Stimulated activated CD8-positive, alpha-beta memory T cell treated with anti-CD3 and anti-CD28 coated beads, Interleukin-12 subunit alpha, Interleukin-12 subunit beta, amount 100 ng/mL, for 4 hours (primary cell): ENCODE data around the gene USP37.

ENCODE experiments used
- DNase-seq: peaks from one replicate; pipeline ENCODE4 v3.0.0-alpha.2; 2020; ENCODE audit warnings: low read depth

USP37 gene

DNA sequence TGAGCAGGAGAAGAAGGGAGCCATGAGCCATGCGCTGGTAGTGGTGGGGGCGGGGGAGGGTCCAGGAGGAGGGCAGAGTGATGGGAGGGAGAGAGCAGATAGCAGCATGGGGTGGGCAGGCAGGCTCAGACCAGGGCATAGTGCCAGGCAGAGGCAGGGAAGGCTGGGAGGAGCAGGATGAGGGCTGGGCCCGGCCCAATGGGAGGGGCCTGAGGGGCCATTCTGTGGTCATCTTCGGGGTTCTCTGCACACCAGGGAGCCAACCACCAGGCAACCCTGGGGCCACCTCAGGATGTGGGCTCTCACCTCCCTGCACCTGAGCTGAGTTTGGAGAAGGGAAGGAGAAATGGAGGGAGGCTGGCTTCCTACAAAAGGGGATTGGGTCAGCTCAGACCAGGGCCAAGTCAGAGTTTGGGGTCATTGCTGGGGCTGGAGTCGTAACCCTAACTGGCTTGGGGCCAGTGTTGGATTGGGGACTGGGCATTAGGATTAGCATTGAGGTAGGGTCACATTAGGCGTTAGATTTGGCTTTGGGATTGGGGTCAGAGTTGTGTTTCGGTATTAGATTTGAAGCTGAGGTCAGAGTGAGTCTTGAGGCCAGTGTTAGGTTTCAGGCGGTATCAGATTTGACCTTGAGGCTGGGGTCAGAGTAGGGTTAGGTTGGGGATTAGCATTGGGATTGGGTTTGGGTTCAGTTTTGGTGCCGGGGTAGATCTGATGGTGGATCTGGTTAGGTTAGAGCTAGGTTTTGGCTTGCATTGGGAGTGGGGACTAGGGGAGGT, 138.0 kb downstream of the USP37 start:
- DNase-seq = no peak

DNA sequence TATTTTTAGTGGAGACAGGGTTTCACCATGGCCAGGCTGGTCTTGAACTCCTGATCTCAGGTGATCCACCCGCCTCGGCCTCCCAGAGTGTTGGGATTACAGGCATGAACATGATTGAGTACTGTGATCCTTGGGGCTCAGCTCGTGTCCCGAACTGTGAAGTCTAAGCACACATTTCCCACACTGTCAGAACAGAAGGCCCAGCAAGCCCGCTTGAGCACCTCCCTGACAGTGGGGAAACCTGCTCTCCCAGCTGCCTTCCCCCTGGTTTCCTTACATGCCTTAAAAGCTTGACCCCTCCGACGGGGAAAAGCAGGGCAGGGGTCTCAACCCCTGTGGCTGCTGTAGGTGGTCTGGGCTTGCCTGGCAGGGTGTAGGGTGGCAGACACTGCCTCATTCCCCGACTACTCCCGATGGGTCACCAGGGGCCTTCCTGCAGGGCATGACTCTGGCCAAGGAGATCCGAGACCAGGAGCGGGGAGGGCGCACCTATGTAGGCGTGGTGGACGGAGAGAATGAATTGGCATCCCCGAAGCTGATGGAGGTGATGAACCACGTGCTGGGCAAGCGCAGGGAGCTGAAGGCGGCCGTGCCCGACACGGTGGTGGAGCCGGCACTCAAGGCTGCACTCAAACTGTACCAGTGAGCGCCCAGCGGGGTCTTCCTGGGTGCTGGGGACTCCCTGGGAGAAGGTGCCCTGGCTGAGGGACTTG, 139.1 kb downstream of the USP37 start:
- DNase-seq = no peak

DNA sequence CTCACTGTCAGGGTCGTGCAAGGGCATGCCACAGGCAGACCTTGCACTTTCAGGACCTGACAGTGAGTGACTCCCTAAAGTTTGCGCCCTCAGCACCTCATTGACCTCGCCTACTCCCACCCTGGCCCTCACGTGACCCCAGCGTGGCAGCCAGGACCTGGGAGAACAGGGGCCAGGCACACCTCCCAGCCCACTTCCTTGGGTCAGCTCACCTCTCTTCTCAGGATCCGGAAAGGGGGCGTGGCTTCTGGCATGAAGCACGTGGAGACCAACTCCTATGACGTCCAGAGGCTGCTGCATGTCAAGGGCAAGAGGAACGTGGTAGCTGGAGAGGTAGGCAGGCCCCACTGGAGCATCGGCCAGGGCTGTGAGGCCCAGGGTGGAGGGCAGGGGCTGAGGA, 140.4 kb downstream of the USP37 start:
- no peak for DNase-seq

DNA sequence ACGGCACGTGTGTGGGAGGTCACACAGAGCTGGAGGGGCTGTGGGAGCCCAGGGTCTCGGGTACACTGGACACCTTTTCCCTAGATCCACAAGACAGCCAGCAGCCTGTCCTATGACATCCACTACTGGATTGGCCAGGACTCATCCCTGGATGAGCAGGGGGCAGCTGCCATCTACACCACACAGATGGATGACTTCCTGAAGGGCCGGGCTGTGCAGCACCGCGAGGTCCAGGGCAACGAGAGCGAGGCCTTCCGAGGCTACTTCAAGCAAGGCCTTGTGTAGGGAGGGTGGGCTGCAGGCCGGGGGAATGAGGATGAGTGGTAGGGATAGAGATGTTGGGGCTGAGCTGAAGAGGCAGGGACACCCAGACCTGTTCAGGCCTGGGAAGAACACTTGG, 142.6 kb downstream of the USP37 start:
- no peak for DNase-seq

DNA sequence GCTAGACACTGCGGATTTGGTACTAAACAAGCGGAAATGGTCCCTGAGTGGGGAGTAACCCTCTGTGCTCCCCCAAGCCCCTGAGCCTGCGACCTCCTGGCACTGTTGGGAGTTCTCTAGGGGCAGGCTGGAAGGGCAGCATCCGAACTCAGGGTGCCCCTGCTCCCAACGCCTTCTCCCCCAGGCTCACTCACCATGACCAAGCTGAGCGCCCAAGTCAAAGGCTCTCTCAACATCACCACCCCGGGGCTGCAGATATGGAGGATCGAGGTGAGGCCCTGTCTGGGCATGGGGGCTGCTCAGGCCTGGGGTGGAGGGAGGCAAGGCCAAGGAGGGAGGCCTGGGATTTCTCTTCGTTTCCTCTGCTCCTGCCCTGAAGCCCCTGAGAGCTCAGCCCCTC, 144.6 kb downstream of the USP37 start:
- no peak for DNase-seq

DNA sequence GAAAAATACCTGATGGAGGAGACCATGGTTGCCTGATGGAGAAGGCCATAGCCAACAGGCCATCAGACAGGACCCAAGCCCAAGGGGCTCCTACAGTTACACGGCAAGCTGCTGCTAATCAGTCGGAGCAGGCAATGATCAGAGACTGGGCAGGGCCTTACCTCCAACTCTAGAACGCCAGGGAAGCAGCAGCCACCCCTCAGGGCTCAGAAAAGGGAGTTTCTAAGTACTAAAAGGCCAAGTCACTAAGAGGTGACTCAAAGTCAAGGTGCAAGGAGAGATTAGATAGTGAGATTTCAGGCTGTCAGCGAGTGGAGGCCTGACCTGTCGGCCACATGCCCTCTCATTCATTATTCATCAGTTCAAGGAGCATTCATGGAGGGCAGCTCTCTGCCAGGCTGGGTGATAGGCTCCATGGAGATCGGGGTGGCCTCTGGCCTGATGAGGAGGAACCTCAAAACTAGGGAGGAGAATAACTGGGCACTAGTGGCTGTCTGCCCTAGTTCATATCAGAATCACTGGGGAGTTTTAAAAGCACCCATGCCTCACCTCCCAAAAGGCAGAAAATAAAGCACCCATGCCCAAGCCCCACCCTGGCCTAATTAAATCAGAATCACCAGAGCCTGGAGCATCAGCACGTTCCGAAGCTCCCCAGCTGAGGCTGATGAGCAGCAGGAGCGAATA, 145.6 kb downstream of the USP37 start:
- no peak for DNase-seq

DNA sequence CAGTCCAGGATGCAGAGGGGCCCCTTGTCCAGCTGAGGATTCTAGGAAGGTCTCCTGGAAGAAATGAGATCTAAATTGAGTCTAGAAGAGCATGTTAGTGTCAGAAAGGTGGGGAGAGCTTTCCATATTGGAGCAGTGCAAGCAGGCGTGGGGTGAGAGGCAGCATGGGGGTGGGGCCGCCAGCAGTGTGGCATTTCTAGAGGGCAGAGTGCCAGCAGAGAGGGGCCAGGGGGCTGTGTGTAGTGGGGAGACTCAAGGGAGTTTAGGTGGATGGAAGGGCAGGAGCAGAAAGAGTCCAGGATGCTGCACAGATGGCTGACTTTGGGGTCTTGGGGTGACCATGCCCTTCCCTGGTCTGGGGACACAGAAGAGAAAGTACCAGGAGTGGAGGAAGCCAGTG, 147.1 kb downstream of the USP37 start:
- no peak for DNase-seq

DNA sequence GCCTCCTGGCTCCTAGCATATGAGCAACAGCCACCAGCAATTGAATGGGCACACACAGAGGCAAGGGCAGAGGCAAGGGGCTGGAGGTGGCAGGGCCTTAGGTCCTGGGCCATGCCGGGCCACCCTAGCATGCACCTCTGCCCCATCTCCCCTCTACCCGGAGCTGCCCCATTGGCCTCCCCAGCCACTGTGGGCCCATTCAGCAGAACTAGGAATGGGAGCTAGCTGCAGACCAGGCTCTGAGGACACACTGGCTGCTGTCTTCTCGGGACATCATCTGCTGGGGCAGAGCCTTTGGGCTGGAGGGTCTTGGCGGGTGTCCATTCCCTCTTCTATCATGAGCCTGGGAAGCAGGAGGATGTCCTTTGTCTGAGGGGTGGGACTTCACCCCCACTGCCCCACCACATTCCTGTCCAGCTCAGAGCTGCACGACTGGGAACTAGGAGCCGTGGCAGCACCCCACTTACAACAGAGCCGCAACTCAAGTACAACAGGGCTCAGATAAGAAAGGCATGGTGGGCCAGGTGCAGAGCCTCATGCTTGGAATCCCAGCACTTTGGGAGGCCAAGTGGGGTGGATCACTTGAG, 148.4 kb downstream of the USP37 start:
- no peak for DNase-seq

DNA sequence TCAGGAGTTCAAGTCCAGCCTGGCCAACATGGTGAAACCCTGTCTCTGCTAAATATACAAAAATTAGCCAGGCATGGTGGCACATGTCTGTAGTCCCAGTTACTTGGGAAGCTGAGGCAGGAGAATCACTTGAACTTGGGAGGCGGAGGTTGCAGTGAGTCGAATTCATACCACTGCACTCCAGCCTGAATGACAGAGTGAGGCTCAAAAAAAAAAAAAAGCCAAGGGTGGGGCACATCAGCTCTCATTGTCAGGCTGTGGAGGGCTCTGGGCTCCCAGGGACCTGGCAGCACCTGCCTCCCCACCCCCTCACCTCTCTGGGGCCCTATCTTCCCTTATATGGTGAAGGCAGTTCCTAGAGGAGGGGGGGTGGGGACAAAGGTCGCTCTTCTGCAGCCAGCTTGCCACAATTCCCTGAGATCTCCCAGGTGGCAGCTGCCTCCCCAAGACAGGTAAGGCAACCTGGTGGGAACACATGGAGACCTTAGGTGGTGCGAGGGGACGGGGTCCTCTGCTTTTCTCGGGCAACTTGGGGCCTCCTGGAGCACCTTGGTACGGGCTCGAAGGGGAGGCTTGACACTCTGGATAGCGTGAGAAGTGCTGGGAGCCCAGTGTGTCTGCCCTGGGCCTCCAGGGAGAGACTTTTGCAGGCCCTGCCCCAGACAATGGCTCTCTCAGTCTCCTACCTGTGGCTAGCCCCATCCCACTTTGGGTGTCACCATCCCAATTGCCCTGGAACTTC, 149.3 kb downstream of the USP37 start, which contains the start of gene VIL1:
Gene VIL1 (plus strand): TSS at position 407 of the 742 bp plus-strand sequence. CDS start 4,656 bp downstream, outside the sequence.
- DNase-seq = no peak

DNA sequence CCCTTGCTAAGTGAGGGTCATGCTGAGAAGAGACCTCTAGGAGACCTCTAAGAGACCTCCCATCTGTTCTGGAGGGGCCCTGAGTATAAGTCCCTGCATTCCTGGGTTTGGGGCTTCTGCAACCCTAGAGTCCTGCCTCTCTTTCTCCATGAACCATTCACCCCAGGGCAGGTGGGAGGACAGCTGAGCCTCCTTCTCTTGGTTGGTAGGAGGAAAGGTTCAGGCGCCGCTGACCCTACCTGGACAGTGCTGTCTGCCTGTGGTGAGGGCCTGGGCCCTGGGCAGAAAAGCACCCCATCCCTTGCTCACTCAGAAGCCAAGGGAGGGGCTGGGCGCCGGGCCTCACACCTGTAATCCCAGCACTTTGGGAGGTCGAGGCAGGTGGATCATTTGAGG, 149.8 kb downstream of the USP37 start:
- no peak for DNase-seq

DNA sequence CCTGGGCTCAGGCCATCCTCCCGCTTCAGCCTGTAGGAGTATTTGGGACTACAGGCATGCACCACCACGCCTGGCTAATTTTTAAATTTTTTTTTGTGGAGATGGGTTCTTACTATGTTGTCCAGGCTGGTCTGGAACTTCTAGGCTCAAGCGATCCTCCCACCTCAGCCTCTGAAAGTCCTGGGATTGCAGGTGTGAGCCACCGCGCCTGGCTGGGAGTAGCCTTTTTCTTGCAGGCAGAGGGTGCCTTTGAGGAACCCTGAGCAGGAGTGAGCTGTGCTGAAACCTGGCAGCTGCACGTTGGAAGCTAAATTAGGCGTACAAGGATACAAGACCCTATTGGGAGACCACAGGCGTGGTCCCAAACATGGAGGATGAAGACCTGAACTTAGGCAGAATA, 160.4 kb downstream of the USP37 start:
- DNase-seq = no peak

DNA sequence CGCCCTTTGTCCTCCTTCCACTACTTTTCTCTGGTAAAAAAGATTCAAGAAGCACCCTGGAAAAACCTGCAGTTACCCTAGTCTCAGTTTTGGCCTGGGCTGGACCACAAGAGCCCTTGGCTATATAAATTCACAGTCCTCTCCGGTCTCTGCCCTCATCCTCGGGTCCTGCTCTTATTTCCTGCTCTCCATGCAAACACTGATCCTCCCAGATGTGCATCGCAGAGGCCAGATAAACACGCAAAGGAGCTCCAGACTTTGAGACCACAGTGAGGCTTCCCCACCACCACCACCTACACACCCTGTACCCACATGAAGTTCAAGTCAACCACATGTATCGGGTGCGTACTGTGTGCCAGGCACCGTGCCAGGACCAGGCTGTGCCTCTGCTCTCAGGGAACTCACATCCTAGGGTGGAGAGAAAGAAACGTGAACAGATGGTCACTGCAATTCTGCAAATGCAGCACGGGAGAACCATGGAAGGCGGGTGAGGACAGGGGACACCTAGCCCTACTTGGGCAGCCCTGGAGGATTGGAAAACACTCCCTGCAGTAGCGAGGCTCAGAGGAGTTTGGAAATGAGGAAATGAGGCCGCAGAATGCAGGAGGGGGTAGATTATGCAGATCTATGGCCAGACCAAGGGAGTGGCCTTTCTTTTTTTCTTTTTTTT, 161.1 kb downstream of the USP37 start:
- DNase-seq = peak; percentile 43

DNA sequence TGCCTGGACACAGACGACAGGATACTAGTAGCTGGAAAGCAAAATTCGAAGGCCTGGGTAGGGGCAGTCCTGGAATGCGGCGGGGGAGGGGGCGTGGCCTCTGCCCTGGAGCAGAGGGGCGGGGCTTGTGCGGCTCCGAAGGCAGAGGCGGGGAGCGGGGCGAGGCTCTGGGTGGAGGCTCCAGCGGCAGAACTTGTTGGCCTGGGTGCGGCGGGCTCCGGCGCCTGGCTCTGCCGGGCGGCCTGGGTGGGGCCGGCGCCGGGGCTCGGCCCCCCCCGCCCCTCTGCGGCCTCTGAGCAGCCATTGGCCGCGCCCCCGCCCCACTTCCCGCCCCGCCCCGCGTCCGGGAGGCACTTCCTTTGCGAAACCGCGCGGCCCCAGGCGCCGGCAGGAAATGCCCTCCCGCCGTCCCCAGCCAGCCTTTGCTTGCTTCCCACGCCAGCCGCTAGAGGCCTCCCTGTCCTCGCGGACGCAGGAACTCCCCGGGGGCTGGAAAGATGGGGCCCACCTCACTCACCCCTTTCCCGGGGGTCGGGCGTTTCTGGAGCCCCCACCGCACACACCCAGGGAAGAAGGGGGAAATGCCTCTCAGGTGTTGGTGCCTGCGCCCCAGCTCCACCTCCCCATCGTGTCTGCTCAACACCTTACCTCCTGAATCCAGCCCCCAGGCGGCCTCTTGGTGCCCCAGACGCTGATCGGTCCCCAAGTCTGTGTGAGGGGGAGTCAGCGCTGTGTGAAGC, 161.8 kb downstream of the USP37 start:
- DNase-seq = peak; percentile 85

DNA sequence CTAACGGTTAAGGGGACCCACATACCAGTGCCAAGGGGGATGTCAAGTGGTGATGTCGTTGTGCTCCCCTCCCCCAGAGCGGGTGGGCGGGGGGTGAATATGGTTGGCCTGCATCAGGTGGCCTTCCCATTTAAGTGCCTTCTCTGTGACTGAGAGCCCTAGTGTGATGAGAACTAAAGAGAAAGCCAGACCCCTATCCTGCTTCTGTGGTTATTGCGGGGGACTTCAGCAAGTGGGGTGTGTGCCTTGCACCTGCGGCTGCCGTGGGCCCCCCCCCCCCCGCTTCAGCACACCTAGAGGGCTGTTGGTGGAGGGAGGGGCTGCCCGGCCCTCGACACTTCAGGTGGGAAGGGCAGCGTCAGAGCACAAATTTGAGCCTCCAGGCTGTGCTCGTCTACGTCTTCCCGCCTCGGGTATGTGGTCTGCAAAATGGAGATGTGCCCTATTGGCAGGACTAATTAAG, 162.4 kb downstream of the USP37 start:
- DNase-seq = no peak

DNA sequence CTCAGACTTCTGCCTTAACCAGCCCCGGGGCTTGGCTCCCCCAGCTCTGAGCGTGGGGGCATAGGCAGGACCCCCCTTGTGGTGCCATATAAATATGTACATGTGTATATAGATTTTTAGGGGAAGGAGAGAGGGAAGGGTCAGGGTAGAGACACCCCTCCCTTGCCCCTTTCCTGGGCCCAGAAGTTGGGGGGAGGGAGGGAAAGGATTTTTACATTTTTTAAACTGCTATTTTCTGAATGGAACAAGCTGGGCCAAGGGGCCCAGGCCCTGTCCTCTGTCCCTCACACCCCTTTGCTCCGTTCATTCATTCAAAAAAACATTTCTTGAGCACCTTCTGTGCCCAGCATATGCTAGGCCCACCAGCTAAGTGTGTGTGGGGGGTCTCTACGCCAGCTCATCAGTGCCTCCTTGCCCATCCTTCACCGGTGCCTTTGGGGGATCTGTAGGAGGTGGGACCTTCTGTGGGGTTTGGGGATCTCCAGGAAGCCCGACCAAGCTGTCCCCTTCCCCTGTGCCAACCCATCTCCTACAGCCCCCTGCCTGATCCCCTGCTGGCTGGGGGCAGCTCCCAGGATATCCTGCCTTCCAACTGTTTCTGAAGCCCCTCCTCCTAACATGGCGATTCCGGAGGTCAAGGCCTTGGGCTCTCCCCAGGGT, 162.9 kb downstream of the USP37 start:
- no peak for DNase-seq

DNA sequence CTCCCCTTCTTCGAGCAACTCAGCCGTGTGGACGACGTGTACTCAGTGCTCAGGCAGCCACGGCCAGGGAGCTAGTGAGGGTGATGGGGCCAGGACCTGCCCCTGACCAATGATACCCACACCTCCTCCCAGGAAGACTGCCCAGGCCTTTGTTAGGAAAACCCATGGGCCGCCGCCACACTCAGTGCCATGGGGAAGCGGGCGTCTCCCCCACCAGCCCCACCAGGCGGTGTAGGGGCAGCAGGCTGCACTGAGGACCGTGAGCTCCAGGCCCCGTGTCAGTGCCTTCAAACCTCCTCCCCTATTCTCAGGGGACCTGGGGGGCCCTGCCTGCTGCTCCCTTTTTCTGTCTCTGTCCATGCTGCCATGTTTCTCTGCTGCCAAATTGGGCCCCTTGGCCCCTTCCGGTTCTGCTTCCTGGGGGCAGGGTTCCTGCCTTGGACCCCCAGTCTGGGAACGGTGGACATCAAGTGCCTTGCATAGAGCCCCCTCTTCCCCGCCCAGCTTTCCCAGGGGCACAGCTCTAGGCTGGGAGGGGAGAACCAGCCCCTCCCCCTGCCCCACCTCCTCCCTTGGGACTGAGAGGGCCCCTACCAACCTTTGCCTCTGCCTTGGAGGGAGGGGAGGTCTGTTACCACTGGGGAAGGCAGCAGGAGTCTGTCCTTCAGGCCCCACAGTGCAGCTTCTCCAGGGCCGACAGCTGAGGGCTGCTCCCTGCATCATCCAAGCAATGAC, 163.6 kb downstream of the USP37 start:
- no peak for DNase-seq

DNA sequence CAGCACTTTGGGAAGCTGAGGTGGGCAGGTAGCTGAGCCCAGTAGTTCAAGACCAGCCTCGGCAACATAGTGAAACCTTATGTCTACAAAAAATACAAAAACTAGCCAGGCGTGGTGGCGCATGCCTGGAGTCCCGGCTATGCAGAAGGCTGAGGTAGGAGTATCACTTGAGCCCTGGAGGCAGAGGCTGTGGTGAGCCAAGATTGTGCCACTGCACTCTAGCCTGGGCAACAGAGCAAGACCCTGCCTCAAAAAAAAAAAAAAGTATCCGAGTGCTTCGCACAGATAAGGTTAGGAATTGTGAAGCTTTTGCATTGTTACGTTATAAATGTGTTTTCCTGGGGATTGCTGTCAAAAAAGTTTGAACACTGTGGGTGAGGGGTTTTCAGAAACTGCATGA, 164.3 kb downstream of the USP37 start:
- no peak for DNase-seq

DNA sequence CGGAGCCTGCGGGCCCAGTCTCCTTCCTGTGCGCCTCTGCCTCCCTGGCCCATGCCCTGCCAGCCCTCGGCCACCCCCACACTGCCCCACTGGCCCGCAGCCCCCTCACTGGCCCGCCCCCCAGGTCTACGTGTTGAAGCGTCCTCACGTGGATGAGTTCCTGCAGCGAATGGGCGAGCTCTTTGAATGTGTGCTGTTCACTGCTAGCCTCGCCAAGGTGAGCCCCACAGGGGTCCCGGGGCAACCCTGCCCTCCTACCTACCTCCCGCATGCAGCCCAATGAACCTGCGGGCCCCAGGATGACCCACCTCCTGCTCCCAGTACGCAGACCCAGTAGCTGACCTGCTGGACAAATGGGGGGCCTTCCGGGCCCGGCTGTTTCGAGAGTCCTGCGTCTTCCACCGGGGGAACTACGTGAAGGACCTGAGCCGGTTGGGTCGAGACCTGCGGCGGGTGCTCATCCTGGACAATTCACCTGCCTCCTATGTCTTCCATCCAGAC, 165.2 kb downstream of the USP37 start:
- no peak for DNase-seq

DNA sequence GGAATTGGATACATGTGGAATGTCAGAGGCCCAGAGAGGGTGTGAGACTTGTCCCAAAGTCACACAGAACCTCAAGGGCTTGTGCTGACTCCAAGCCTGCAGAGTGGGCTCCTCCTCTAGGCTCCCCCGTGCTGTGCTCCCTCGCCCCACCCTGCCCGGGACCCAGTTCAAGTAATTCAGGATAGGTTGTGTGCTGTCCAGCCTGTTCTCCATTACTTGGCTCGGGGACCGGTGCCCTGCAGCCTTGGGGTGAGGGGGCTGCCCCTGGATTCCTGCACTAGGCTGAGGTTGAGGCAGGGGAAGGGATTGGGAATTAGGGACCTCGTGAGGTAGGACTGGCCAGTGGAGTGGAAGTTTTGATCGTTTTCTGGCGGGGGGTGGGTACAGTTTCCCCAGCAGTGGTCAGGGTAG, 165.7 kb downstream of the USP37 start:
- DNase-seq = no peak
